Mesenchymal stem cell (in vitro differentiated cells and primary cell): Measurements from ENCODE around the gene LMO1. TPM values are rescaled to one million over a fixed set of nuclear protein-coding genes. Genes with fewer than 3 reads are reported as not detected.

Source experiments
- DNase-seq: peaks from one replicate; pipeline ENCODE4 v3.0.0-alpha.2; 2013
- H2AFZ ChIP-seq: one replicate; pipeline ENCODE4 v1.6.1; 2013; ENCODE audit warnings: low read depth, mild to moderate bottlenecking, control low read depth, inconsistent platforms, low read length, moderate library complexity
- H2AK5ac ChIP-seq: 2 replicates; pipeline ENCODE4 v1.6.1; 2013; ENCODE audit warnings: low read length, moderate library complexity, mild to moderate bottlenecking, inconsistent platforms; ENCODE audit not compliant: severe bottlenecking
- H2BK120ac ChIP-seq: one replicate; pipeline ENCODE4 v1.6.1; 2013; ENCODE audit warnings: low read depth, mild to moderate bottlenecking, inconsistent platforms, low read length, moderate library complexity
- H2BK12ac ChIP-seq, 2 experiments: one replicate each; pipeline ENCODE4 v1.6.1; 2013; ENCODE audit warnings: inconsistent platforms in 2 of 2, low read length in 2 of 2, mild to moderate bottlenecking in 2 of 2, moderate library complexity in 2 of 2, control low read depth in 1 of 2
- H2BK15ac ChIP-seq: one replicate; pipeline ENCODE4 v1.6.1; 2013; ENCODE audit warnings: mild to moderate bottlenecking, low read depth, inconsistent platforms; ENCODE audit not compliant: poor library complexity, severe bottlenecking
- H2BK5ac ChIP-seq: 2 replicates; pipeline ENCODE4 v1.6.1; 2013; ENCODE audit warnings: low read depth, mild to moderate bottlenecking, low read length, control low read depth, inconsistent platforms; ENCODE audit not compliant: poor library complexity, severe bottlenecking
- H3K14ac ChIP-seq, 2 experiments: one replicate each; pipeline ENCODE4 v1.6.1; 2013; ENCODE audit warnings: inconsistent platforms in 2 of 2, low read length in 2 of 2, control low read depth in 1 of 2, mild to moderate bottlenecking in 1 of 2, moderate library complexity in 1 of 2
- H3K18ac ChIP-seq, 2 experiments: one replicate each; pipeline ENCODE4 v1.6.1; 2013; ENCODE audit warnings: inconsistent platforms in 2 of 2, low read length in 2 of 2, control low read depth in 1 of 2, low read depth in 1 of 2, mild to moderate bottlenecking in 1 of 2
- H3K23ac ChIP-seq, 2 experiments: one replicate each; pipeline ENCODE4 v1.6.1; 2013; ENCODE audit warnings: inconsistent platforms in 2 of 2, low read length in 2 of 2, mild to moderate bottlenecking in 2 of 2, moderate library complexity in 2 of 2, control low read depth in 1 of 2
- H3K27ac ChIP-seq: 2 replicates; pipeline ENCODE4 v1.5.1; 2013; ENCODE audit warnings: mild to moderate bottlenecking, moderate library complexity, low read length, control low read depth, inconsistent platforms; ENCODE audit not compliant: poor library complexity, severe bottlenecking
- H3K27me3 ChIP-seq, 2 experiments: 2 replicates each; pipeline versions ENCODE4 v1.6.1 to v1.7.0; 2013; ENCODE audit warnings: low read length in 2 of 2, mild to moderate bottlenecking in 2 of 2, moderate library complexity in 2 of 2, control low read depth in 1 of 2, inconsistent platforms in 1 of 2; ENCODE audit not compliant: control insufficient read depth in 1 of 2, insufficient read depth in 1 of 2
- H3K36me3 ChIP-seq, 2 experiments: 2 replicates each; pipeline versions ENCODE4 v1.6.1 to v1.7.0; 2013; ENCODE audit warnings: low read length in 2 of 2, control low read depth in 1 of 2, inconsistent platforms in 1 of 2, low read depth in 1 of 2, mild to moderate bottlenecking in 1 of 2; ENCODE audit not compliant: insufficient read depth in 2 of 2, control insufficient read depth in 1 of 2
- H3K4ac ChIP-seq, 2 experiments: one replicate each; pipeline ENCODE4 v1.6.1; 2013; ENCODE audit warnings: inconsistent platforms in 2 of 2, low read length in 2 of 2, mild to moderate bottlenecking in 2 of 2, moderate library complexity in 2 of 2, control low read depth in 1 of 2, low read depth in 1 of 2
- H3K4me1 ChIP-seq: 2 replicates; pipeline ENCODE4 v1.6.1; 2013; ENCODE audit warnings: low read depth, low read length, control low read depth; ENCODE audit not compliant: control insufficient read depth, insufficient read depth
- H3K4me2 ChIP-seq: 2 replicates; pipeline ENCODE4 v1.6.1; 2013; ENCODE audit warnings: low read length, mild to moderate bottlenecking, inconsistent platforms; ENCODE audit not compliant: poor library complexity, severe bottlenecking
- H3K4me3 ChIP-seq, 2 experiments: 2 replicates each; pipeline versions ENCODE4 v1.5.1 to v1.7.0; 2013; ENCODE audit warnings: low read length in 2 of 2, mild to moderate bottlenecking in 2 of 2, control low read depth in 1 of 2, low read depth in 1 of 2; ENCODE audit not compliant: insufficient read depth in 1 of 2
- H3K79me1 ChIP-seq: replicated peaks from 2 replicates; pipeline ENCODE4 v1.6.1; 2013; ENCODE audit warnings: mild to moderate bottlenecking, control low read depth, low read length, inconsistent platforms; ENCODE audit not compliant: poor library complexity, severe bottlenecking
- H3K9ac ChIP-seq: 2 replicates; pipeline ENCODE4 v1.7.0; 2013; ENCODE audit warnings: mild to moderate bottlenecking, low read length, moderate library complexity
- H3K9me3 ChIP-seq: 2 replicates; pipeline ENCODE4 v1.7.0; 2013; ENCODE audit warnings: mild to moderate bottlenecking, low read length; ENCODE audit not compliant: control insufficient read depth
- H4K8ac ChIP-seq: one replicate; pipeline ENCODE4 v1.6.1; 2013; ENCODE audit warnings: inconsistent platforms, mild to moderate bottlenecking, low read length, moderate library complexity
- H4K91ac ChIP-seq: one replicate; pipeline ENCODE4 v1.6.1; 2013; ENCODE audit warnings: mild to moderate bottlenecking, low read length, inconsistent platforms
- WGBS: methylation state at CpG from one replicate; pipeline ENCODE4 v1.1.7; 2013; ENCODE audit warnings: mixed read lengths; 5-methylcytosine and 5-hydroxymethylcytosine counted together
- polyA plus RNA-seq, 2 experiments: library from polyadenylated mRNA; stranded (reverse); fragments of 200-250 nt; gene quantifications; one replicate each; pipeline ENCODE4 v1.2.3, GENCODE V29; 2013

The LMO1 gene
- polyA plus RNA-seq (2013, experiment 1 of 2), result not detected
- polyA plus RNA-seq (2013, experiment 2 of 2), result not detected

DNA sequence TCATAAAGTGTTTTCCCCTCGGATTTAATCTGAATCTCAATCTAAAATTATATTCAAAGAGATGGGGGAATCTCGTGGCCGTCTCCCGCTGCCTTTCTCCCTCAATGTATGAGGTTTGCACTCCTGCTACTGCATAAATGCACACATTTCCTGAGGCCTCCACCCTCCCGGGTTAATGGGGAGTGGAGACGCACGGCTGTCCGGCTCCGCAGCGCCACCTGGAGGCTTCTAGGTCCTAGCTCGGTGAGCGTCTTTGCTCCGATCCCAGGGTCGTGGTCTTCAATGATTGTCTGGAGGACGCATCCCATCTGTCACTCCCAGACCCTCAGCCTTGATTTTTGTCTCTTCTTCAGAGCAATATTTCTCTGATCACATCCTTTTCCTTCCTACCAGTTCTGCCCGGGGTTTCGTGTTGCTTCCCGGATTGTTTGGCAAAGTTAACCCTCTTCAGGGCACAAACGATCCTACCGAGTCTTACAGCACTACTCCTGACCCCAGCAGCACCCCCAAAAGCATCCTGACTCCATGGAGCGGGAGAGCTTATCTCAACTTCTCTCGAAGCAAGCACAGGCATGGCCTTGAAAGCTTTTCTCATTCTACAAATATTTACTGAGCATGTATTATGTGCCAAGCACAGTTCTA lies at the start of gene LMO1:
Gene LMO1, minus strand, starts transcription at position 110 of the 642 bp plus-strand sequence. CDS start 516 bp downstream, outside the sequence.
- Histone ChIP-seq H4K91ac (no peak within 1 kb of the TSS), H3K4me1 (peaks cover 20% of the 10 kb centered on the region), H3K4me3 (peak within 1 kb of the TSS; percentile 49 to 70), H2BK12ac (no peak within 1 kb of the TSS), H3K4ac (no peak within 1 kb of the TSS), H2BK15ac (no peak within 1 kb of the TSS), H3K27ac (no peak within 1 kb of the TSS), H3K36me3 (no peaks in the 10 kb centered on the region), H3K23ac (no peak within 1 kb of the TSS), H3K27me3 (peaks cover 83 to 85% of the 10 kb centered on the region in 2 experiments), H3K9ac (peak within 1 kb of the TSS; percentile 41), H2AK5ac (no peak within 1 kb of the TSS), H3K4me2 (peak within 1 kb of the TSS; percentile 80), H3K9me3 (no peaks in the 10 kb centered on the region), H3K14ac (no peak within 1 kb of the TSS), H3K79me1 (no peaks in the 10 kb centered on the region), H2BK5ac (no peak within 1 kb of the TSS), H2AFZ (no peak within 1 kb of the TSS), H3K18ac (no peak within 1 kb of the TSS), H4K8ac (no peak within 1 kb of the TSS), H2BK120ac (no peak within 1 kb of the TSS)
- 9% methylated on average over 22 of the region's 22 CpGs for WGBS
- DNase-seq, result peak; percentile 68

DNA sequence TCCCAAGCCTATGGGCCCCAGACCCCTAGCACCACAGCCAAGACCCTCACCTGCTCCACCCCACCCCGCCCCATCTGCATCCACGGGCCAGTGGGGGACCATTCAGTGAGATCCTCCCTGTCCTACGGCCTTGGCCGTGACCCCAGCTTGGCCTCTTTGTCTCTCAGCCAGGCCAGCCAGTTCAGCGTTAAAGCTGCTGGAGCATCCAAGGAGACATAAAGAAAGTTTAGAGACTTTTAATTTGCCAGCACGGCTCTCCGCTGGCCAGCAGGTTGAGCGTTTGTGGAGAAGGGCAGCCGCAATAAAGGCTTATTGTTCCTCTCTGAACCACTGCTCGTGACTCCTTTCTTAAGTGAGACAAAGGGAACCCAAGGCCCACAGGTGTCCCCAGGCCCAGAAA lies 49.3 kb upstream of the LMO1 start:
- Histone ChIP-seq H3K23ac (no peak overlapping the region), H3K27me3 (peaks cover 20 to 79% of the 10 kb centered on the region in 2 experiments), H2BK15ac (no peak overlapping the region), H4K91ac (no peak overlapping the region), H3K4me2 (no peak overlapping the region), H3K36me3 (no peaks in the 10 kb centered on the region), H2BK12ac (no peak overlapping the region), H2BK120ac (no peak overlapping the region), H3K4me3 (no peak overlapping the region), H3K9ac (no peak overlapping the region), H3K4me1 (no peaks in the 10 kb centered on the region), H4K8ac (no peak overlapping the region), H2AK5ac (no peak overlapping the region), H3K14ac (no peak overlapping the region), H3K4ac (no peak overlapping the region), H3K27ac (no peak overlapping the region), H3K9me3 (no peaks in the 10 kb centered on the region), H3K18ac (no peak overlapping the region), H3K79me1 (no peaks in the 10 kb centered on the region), H2BK5ac (no peak overlapping the region), H2AFZ (no peak overlapping the region)
- DNase-seq, result no peak
- 85% methylated on average over 10 of the region's 10 CpGs for WGBS

DNA sequence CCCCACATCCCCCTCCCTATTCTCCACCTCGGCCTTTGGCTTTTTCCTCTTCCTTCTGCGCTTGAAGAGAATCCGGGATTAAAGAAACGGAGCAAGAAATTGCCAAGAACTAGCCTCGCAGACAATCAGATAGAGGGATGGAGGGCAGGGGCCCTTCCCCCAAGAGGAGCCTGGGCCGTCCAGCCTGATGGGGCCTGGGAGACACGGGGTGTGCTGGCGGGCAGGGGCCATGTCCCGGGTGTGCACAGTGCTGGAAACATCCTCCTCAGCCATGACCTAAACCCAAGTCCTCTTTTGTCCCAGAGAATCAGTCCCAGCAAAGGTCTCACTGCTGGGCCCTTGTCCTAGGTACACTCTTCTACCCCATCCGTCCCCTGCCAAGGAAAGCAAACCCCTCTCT lies 47.7 kb upstream of the LMO1 start:
- H4K8ac ChIP-seq, result no peak overlapping the region
- WGBS, result 75% methylated on average over 10 of the region's 10 CpGs

DNA sequence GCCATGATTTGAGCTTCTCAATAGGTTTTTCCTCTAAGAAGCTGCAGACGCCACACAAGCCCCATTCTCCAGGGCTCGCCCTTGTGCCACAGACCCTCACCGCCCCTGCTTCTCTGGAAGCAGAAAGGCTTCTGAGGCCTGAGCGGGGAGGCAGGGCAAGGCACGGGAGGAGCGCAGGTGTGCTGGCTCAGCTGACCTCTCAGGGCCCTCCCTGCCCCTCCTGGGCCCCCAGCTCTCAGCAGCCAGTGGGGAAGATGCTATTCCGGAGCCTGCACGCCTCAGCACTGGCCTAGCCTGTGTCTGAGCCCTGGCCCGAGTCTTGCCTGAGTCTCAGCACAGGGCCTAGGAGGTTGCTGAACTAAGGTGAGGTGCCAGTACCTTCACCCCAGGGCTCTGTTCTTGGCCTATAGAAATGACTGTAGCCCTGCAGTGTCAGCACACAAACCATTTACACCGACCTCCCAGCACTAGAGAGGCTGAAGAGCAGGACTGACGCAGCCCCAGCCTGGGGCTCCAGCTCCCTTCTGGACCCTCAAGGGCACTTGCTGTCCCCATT lies 47.1 kb upstream of the LMO1 start:
- no peak overlapping the region for H3K4me3 ChIP-seq
- H3K18ac ChIP-seq, result no peak overlapping the region
- no peak for DNase-seq
- no peak overlapping the region for H2BK5ac ChIP-seq
- no peaks in the 10 kb centered on the region for H3K36me3 ChIP-seq
- no peak overlapping the region for H2BK12ac ChIP-seq
- H3K9ac ChIP-seq, result no peak overlapping the region
- H3K4me1 ChIP-seq, result no peaks in the 10 kb centered on the region
- H3K27me3 ChIP-seq, result peaks cover 20 to 58% of the 10 kb centered on the region in 2 experiments
- no peak overlapping the region for H2AFZ ChIP-seq
- no peak overlapping the region for H4K91ac ChIP-seq
- H3K27ac ChIP-seq, result no peak overlapping the region
- H2BK15ac ChIP-seq, result no peak overlapping the region
- no peak overlapping the region for H2AK5ac ChIP-seq
- no peaks in the 10 kb centered on the region for H3K79me1 ChIP-seq
- WGBS, result 80% methylated on average over 11 of the region's 11 CpGs
- no peak overlapping the region for H3K4ac ChIP-seq
- no peak overlapping the region for H4K8ac ChIP-seq
- H3K4me2 ChIP-seq, result no peak overlapping the region
- H3K14ac ChIP-seq, result peak overlapping the region in 1 of 2 experiments; percentile 55
- H3K23ac ChIP-seq, result no peak overlapping the region
- H3K9me3 ChIP-seq, result no peaks in the 10 kb centered on the region
- no peak overlapping the region for H2BK120ac ChIP-seq

More for the DNA sequence above, 47.7 kb upstream of the LMO1 start:
- no peaks in the 10 kb centered on the region for H3K36me3 ChIP-seq
- H3K79me1 ChIP-seq, result no peaks in the 10 kb centered on the region
- no peak overlapping the region for H2AK5ac ChIP-seq
- H3K9ac ChIP-seq, result no peak overlapping the region
- no peak overlapping the region for H3K4ac ChIP-seq
- no peak overlapping the region for H2AFZ ChIP-seq
- no peak overlapping the region for H3K18ac ChIP-seq
- no peak overlapping the region for H2BK12ac ChIP-seq
- no peaks in the 10 kb centered on the region for H3K4me1 ChIP-seq
- DNase-seq, result no peak
- no peak overlapping the region for H4K91ac ChIP-seq
- no peak overlapping the region for H3K4me2 ChIP-seq
- no peaks in the 10 kb centered on the region for H3K9me3 ChIP-seq
- no peak overlapping the region for H3K23ac ChIP-seq
- H3K14ac ChIP-seq, result no peak overlapping the region
- H2BK15ac ChIP-seq, result no peak overlapping the region
- H2BK120ac ChIP-seq, result no peak overlapping the region
- no peak overlapping the region for H3K27ac ChIP-seq
- H2BK5ac ChIP-seq, result no peak overlapping the region
- no peak overlapping the region for H3K4me3 ChIP-seq
- H3K27me3 ChIP-seq, result peaks cover 20 to 63% of the 10 kb centered on the region in 2 experiments
